PFSK-1 (cell line): ENCODE measurements around the gene ZNF319. TPM values are rescaled to one million over a fixed set of nuclear protein-coding genes. Genes with fewer than 3 reads are reported as not detected.

ENCODE experiments used
- FOXP2 ChIP-seq: optimal IDR thresholded peaks from 2 replicates; pipeline ENCODE3; 2011; ENCODE audit warnings: borderline replicate concordance, control low read depth, inconsistent platforms; ENCODE audit not compliant: insufficient read depth; ENCODE audit errors: extremely low read length, extremely low read depth
- POLR2AphosphoS5 ChIP-seq: IDR thresholded peaks from 2 replicates; pipeline ENCODE4 v1.6.1; 2012; ENCODE audit warnings: low read depth, mild to moderate bottlenecking, control low read depth, low read length, moderate library complexity
- SIN3A ChIP-seq: IDR thresholded peaks from 2 replicates; pipeline ENCODE4 v1.6.1; 2012; ENCODE audit warnings: mild to moderate bottlenecking, low read length, moderate library complexity, borderline replicate concordance; ENCODE audit not compliant: insufficient read depth
- TAF1 ChIP-seq: IDR thresholded peaks from 2 replicates; pipeline ENCODE4 v1.6.1; 2012; ENCODE audit warnings: low read length, control low read depth, borderline replicate concordance; ENCODE audit not compliant: insufficient read depth
- polyA plus RNA-seq: library from polyadenylated mRNA; unstranded; fragments of >200 nt; gene quantifications from one replicate; pipeline ENCODE4 v1.2.1, GENCODE V29; 2012; ENCODE audit warnings: low read depth, missing spikeins; ENCODE audit not compliant: insufficient read length
- TF ChIP-seq, protein P1 (sequence below), 2 experiments: IDR thresholded peaks; 2 replicates each; pipeline versions ENCODE4 v1.6.1 to v1.8.0; 2011 to 2012; ENCODE audit warnings: low read depth in 2 of 2, low read length in 2 of 2, control low read depth in 1 of 2, inconsistent platforms in 1 of 2, mild to moderate bottlenecking in 1 of 2, moderate library complexity in 1 of 2; ENCODE audit not compliant: insufficient read depth in 1 of 2

ZNF319 gene
- 8.1 TPM for polyA plus RNA-seq

DNA sequence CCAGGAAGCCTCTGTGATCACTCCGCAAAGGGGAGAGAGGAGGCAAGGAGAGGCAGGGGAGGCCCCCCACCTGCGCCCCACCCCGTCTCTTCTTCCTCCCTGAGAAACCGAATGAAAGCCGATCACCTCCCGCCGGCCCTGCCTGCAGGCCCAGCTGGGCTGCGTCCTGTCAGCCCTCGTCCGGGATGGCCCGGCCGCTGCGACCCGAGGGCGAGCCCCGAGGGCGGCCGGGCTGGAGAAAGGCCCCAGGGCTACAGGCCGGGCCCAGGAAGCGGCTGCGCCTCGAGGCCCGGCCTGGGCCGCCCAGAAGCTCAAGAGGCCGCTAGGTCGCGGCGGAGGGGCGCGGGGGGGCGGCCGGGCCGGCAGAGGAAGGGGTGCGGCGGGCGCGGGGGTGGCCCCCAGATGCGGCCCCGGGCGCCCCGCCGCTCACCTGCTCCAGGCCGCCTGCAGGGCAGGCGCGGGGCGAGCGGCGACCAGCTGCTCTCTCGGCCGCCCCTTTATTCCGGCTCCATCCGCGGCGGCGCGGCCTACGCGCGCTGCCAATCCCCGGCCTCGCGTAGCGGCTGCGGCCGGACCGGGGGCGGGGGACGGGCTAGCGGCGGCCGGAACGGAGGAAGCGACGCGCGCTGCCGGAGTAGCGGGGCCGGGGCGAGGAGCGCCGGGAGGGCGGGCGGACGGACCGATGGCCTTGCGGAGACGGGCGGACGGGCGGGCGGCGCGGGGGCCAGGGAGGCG, at the start of gene ZNF319:
TSS of gene ZNF319 (minus strand) at position 702 of the 735 bp plus-strand sequence. CDS start 2,407 bp downstream, outside the sequence.
- TF ChIP-seq SIN3A (no peak), TAF1 (no peak), POLR2AphosphoS5 (no peak), FOXP2 (no peak)
- TF ChIP-seq, protein P1, sequence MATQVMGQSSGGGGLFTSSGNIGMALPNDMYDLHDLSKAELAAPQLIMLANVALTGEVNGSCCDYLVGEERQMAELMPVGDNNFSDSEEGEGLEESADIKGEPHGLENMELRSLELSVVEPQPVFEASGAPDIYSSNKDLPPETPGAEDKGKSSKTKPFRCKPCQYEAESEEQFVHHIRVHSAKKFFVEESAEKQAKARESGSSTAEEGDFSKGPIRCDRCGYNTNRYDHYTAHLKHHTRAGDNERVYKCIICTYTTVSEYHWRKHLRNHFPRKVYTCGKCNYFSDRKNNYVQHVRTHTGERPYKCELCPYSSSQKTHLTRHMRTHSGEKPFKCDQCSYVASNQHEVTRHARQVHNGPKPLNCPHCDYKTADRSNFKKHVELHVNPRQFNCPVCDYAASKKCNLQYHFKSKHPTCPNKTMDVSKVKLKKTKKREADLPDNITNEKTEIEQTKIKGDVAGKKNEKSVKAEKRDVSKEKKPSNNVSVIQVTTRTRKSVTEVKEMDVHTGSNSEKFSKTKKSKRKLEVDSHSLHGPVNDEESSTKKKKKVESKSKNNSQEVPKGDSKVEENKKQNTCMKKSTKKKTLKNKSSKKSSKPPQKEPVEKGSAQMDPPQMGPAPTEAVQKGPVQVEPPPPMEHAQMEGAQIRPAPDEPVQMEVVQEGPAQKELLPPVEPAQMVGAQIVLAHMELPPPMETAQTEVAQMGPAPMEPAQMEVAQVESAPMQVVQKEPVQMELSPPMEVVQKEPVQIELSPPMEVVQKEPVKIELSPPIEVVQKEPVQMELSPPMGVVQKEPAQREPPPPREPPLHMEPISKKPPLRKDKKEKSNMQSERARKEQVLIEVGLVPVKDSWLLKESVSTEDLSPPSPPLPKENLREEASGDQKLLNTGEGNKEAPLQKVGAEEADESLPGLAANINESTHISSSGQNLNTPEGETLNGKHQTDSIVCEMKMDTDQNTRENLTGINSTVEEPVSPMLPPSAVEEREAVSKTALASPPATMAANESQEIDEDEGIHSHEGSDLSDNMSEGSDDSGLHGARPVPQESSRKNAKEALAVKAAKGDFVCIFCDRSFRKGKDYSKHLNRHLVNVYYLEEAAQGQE (IDR thresholded peaks at IDR 0.05; ENCODE audit: insufficient read depth in 1 of 2, low read depth in 2 of 2, low read length in 2 of 2): no peak

DNA sequence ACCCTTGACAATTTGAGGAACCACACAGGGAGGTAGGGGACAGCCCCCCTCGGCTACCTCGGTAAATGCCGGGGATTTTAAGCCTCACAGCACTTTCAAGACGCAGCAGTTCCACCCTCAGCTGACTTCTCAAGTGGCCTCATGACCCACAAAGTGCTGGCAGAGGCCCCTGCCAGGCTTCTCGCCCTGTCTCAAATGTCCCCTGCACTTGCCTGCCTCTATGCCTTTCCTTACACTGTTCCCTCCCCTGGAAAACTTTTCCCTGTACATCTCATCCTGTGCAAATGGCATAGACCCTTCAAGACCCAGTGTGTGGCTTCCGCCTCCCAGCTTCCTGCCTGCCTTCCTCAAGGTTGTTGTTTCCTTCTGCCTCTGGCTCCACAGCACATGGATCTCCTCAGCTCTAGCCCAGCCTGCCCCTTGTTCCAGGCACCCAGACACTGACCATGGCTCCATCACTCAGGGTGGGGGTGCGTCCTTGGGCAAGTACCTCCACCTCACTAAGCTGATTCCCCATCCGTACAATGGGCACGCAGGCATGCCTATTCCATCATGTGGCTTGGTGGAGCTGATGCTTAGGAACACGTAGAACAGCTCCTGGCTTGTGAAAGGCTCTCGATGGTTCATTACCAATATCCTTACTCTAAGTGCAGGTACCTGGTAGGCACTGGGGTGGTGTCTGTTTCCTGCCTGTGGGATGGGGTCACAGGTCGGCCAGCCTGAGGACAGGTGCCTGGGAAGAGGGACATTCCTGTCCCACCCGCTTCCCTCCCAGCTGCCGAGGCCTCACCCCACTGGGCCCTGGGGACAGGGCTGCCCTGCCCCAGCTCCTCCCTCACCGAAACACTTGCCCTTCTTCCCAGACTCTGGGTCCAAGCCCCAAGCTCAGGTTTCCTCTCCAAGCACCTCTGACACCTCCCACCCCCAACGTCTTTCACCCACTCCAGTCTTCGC, 49.0 kb upstream of the ZNF319 start:
- TF ChIP-seq, protein P1 (IDR thresholded peaks at IDR 0.05; ENCODE audit: insufficient read depth in 1 of 2, low read depth in 2 of 2, low read length in 2 of 2): no peak
- TF ChIP-seq SIN3A (no peak), TAF1 (no peak), FOXP2 (no peak), POLR2AphosphoS5 (no peak)

DNA sequence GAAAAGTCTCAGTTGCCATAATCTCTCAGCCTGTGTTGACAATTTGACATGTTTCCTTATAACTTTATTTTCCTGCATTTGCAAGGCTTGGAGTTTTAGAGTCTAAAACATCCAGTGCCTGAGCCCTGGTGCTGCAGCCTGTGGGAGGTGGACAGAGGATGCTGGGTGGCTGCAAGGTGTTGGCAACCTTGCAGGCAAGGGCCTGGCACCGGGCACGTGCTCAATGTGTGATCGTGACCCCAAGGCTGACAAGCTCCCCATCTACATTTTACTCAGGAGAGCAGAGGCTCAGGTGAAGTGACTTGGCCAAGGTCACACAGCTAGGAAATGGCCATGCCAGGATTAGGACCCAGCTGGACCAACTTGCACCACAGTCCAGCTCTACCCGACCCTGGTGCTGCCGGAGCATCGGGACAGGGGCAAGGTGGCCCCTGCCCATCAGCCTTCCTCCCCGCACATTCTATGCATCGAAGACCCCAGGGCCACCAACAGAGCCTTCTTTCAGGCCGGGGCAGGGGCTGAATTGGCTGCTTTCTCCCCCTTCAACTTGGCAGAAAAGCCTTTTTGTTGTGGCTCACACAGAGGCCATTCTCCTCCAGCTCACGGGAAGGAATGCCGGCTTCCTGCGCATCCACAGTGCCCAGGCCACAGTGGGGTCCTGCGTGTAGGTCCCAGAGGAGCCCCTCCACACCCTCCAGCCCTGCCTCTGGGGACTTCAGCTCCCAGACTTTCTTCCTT, 48.2 kb upstream of the ZNF319 start:
- TF ChIP-seq POLR2AphosphoS5: no peak
- TF ChIP-seq SIN3A: no peak
- no peak for TF ChIP-seq TAF1
- TF ChIP-seq FOXP2: no peak
- TF ChIP-seq, protein P1 (IDR thresholded peaks at IDR 0.05; ENCODE audit: insufficient read depth in 1 of 2, low read depth in 2 of 2, low read length in 2 of 2): no peak

DNA sequence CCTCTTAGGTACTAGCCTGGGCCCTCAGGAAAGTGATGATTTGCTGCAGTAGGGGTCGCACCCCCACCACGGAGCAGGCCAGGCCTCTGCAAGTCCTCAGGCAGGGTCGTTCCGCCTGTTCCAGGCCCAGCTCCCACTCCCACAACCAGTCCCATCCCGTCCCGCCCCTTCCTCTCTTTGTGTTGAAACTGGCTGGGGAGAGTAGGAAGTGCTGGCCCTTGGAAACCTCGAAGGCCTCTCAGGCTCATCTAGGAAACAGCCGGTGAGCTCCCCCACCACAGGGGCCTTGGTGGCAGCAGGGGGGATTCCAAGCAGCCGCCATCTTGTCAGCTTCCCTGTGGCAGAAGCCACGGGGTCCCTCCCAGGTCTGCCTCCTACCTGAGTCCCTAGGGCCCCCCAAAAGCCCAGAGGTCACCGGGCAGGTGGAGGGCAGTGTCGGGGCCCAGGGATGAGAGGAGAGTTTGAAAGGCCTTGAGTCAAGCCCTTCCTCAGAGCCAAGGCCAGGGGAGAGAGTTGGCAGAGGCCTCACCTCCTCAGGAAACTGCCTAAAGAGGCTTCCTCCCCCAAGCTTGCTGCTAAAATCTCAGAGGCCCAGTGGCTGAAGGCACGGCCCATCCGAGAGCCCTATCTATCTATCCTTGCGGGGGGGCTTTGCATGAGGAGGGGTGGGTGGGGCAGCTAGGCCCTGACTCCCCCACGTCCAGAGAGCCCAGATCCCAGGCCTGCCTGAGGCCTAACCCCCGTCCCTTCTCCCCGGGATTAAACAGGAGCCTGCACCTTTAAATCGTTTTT, 47.3 kb upstream of the ZNF319 start:
- no peak for TF ChIP-seq SIN3A
- TF ChIP-seq, protein P1 (IDR thresholded peaks at IDR 0.05; ENCODE audit: insufficient read depth in 1 of 2, low read depth in 2 of 2, low read length in 2 of 2): no peak
- TF ChIP-seq POLR2AphosphoS5: no peak
- TF ChIP-seq FOXP2: no peak
- TF ChIP-seq TAF1: no peak
